GM23248 (cell line): ENCODE data around the gene MTRR.

Source experiments
- EZH2 ChIP-seq: fragments of 200-600 bp; sonication (generic); IDR thresholded peaks from 2 replicates; pipeline ENCODE4 v1.6.1; 2018; ENCODE audit warnings: antibody characterized with exemption, mild to moderate bottlenecking; ENCODE audit not compliant: insufficient read depth, poor library complexity, severe bottlenecking
- EZH2phosphoT487 ChIP-seq: fragments of 200-600 bp; sonication (generic); IDR thresholded peaks from 2 replicates; pipeline ENCODE4 v1.6.1; 2018; ENCODE audit warnings: antibody characterized with exemption, moderate library complexity, mild to moderate bottlenecking, low read depth; ENCODE audit not compliant: insufficient read depth

DNA sequence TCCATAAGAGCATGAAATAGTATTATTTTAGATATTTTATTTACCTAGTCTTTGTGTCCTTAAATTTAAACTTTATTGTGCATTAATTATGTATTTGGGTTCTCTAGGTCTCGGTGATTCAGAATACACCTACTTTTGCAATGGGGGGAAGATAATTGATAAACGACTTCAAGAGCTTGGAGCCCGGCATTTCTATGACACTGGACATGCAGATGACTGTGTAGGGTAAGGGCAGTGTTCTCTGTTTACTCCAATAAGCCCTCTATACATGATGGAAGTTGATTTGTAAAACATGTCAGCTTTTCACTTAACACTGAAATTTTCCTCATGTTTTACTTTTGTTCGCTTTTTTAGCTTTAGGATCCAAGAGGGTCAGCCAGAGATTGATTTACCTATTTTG lies 6.2 kb downstream of the MTRR start:
- TF ChIP-seq EZH2 (no peak), EZH2phosphoT487 (no peak)
